GM21529 (cell line): Measurements from ENCODE around the gene TNS1.
"Not testable (repeated sequence)": the region's sequence is repeated elsewhere in the genome, so short reads cannot be mapped to it uniquely, and the experiment has no call there.

Source experiments
- ATAC-seq: cut with Tn5 transposase; IDR thresholded peaks from one replicate; pipeline ENCODE4 v1.9.1; 2021; ENCODE audit not compliant: unreplicated experiment

Gene TNS1

GRCh38 chr2:217822296-217823252, 180.2 kb downstream of the TNS1 start:
- no peak for ATAC-seq

GRCh38 chr2:217821536-217822147, 181.2 kb downstream of the TNS1 start:
- ATAC-seq, result no peak

GRCh38 chr2:217820904-217821303, 181.9 kb downstream of the TNS1 start:
- no peak for ATAC-seq

GRCh38 chr2:217820091-217820819, 182.5 kb downstream of the TNS1 start:
- ATAC-seq, result no peak

- ATAC-seq, result no peak
Measured at GRCh38 chr2:217818293-217818850, 184.4 kb downstream of the TNS1 start.

- no peak for ATAC-seq
Measured at GRCh38 chr2:217817466-217818292, 185.1 kb downstream of the TNS1 start.

- ATAC-seq, result no peak
Measured at GRCh38 chr2:217816396-217816869, 186.4 kb downstream of the TNS1 start.

- no peak for ATAC-seq
Measured at GRCh38 chr2:217813828-217814227, 189.0 kb downstream of the TNS1 start.

- ATAC-seq, result no peak
Measured at GRCh38 chr2:217812170-217812569, 190.6 kb downstream of the TNS1 start.

GRCh38 chr2:217810260-217810659, 192.5 kb downstream of the TNS1 start:
- no peak for ATAC-seq

GRCh38 chr2:217809736-217810135, 193.1 kb downstream of the TNS1 start:
- no peak for ATAC-seq

- not testable (repeated sequence) for ATAC-seq
Measured at GRCh38 chr2:217808967-217809366, 193.8 kb downstream of the TNS1 start.

GRCh38 chr2:217808326-217808725, 194.5 kb downstream of the TNS1 start:
- ATAC-seq, result no peak

- ATAC-seq, result no peak
Measured at GRCh38 chr2:217807753-217808152, 195.0 kb downstream of the TNS1 start.

GRCh38 chr2:217807025-217807424, 195.8 kb downstream of the TNS1 start:
- no peak for ATAC-seq

- ATAC-seq, result no peak
Measured at GRCh38 chr2:217806482-217806765, 196.4 kb downstream of the TNS1 start.

- ATAC-seq, result no peak
Measured at GRCh38 chr2:217805668-217806481, 196.9 kb downstream of the TNS1 start.

GRCh38 chr2:217804791-217805667, 197.8 kb downstream of the TNS1 start:
- ATAC-seq, result no peak

GRCh38 chr2:217804338-217804737, 198.5 kb downstream of the TNS1 start:
- no peak for ATAC-seq
